ENCODE measurements around the gene DHDH. TPM values are rescaled to one million over a fixed set of nuclear protein-coding genes. Genes with fewer than 3 reads are reported as not detected.
A peak's percentile ranks its signal among the peaks of the same experiment; 100 is the strongest.

The DHDH gene
- total RNA-seq, 1 experiment from 2014 or later: not detected

- no peak for DNase-seq (ENCODE audit: low read depth)
Measured at GRCh38 chr19:48950159-48950558, 16.7 kb downstream of the DHDH start.

- no peak for DNase-seq (ENCODE audit: low read depth)
Measured at GRCh38 chr19:48950830-48951519, 17.5 kb downstream of the DHDH start.

GRCh38 chr19:48953141-48953540 lies 19.6 kb downstream of the DHDH start:
- no peak for DNase-seq (ENCODE audit: low read depth)

- no peak for DNase-seq (ENCODE audit: low read depth)
Measured at GRCh38 chr19:48953990-48954594, 20.6 kb downstream of the DHDH start.

- DNase-seq (ENCODE audit: low read depth): peak; percentile 97
Measured at GRCh38 chr19:48954595-48955307, 21.3 kb downstream of the DHDH start, which contains the start of gene BAX. Gene BAX, plus strand, starts transcription at chr19:48954875. Its CDS starts 54 bp downstream, at chr19:48954929.

- no peak for DNase-seq (ENCODE audit: low read depth)
Measured at GRCh38 chr19:48955308-48955958, 21.9 kb downstream of the DHDH start.

GRCh38 chr19:48958006-48958405 lies 24.5 kb downstream of the DHDH start:
- no peak for DNase-seq (ENCODE audit: low read depth)

GRCh38 chr19:48959341-48960239 lies 26.1 kb downstream of the DHDH start:
- DNase-seq (ENCODE audit: low read depth): no peak

GRCh38 chr19:48961051-48961649 lies 27.7 kb downstream of the DHDH start:
- no peak for DNase-seq (ENCODE audit: low read depth)

- no peak for DNase-seq (ENCODE audit: low read depth)
Measured at GRCh38 chr19:48961673-48962028, 28.2 kb downstream of the DHDH start.

- peak; percentile 40 for DNase-seq (ENCODE audit: low read depth)
Measured at GRCh38 chr19:48962029-48962848, 28.7 kb downstream of the DHDH start.

GRCh38 chr19:48962849-48963165 lies 29.3 kb downstream of the DHDH start:
- DNase-seq (ENCODE audit: low read depth): no peak

- peak; percentile 72 for DNase-seq (ENCODE audit: low read depth)
Measured at GRCh38 chr19:48963371-48964204, 30.1 kb downstream of the DHDH start.

- DNase-seq (ENCODE audit: low read depth): peak; percentile 51
Measured at GRCh38 chr19:48964205-48965039, 30.9 kb downstream of the DHDH start.

GRCh38 chr19:48965040-48965805 lies 31.7 kb downstream of the DHDH start, which contains the start of gene FTL:
Gene FTL, plus strand, starts transcription at chr19:48965309. Its CDS starts 199 bp downstream, at chr19:48965508.
- DNase-seq (ENCODE audit: low read depth): peak; percentile 91

- DNase-seq (ENCODE audit: low read depth): peak; percentile 83
Measured at GRCh38 chr19:48965806-48966540, 32.5 kb downstream of the DHDH start.
